Endothelial cell of umbilical vein (primary cell): ENCODE results near the gene PPFIBP2. TPM values are rescaled to one million over a fixed set of nuclear protein-coding genes. Genes with fewer than 3 reads are reported as not detected.

ENCODE experiments used
- BruUV-seq: library from RNA; stranded (reverse); fragments of 400-500 nt; replicated peaks from 2 replicates; lab custom pipeline; 2021; lab: Mats Ljungman, UMichigan
- CTCF ChIA-PET: fragments of 300-600, 350-600 bp; sonication (Branson Sonifier 250); formaldehyde crosslinking; loops from one replicate; lab custom pipeline; 2021; ENCODE audit warnings: antibody characterized with exemption, inconsistent platforms; lab: Charles Lee
- POLR2A ChIA-PET: fragments of 300-600, 350-600 bp; sonication (Branson Sonifier 250); formaldehyde crosslinking; loops from one replicate; lab custom pipeline; 2021; ENCODE audit warnings: antibody characterized with exemption, inconsistent platforms; lab: Charles Lee
- DNase-seq: peaks from one replicate; pipeline ENCODE4 v3.0.0-alpha.2; 2011; ENCODE audit warnings: low read depth, low spot score
- FAIRE-seq: peaks from 2 replicates; lab custom pipeline; 2011; peaks lifted over from hg19 to GRCh38; lab: Jason Lieb, UNC
- H2AFZ ChIP-seq: 2 replicates; pipeline ENCODE4 v1.6.0; 2012; ENCODE audit warnings: low read depth, low read length, control low read depth, inconsistent platforms
- H3K27ac ChIP-seq: 2 replicates; pipeline ENCODE4 v1.5.1; 2011; ENCODE audit warnings: low read depth, mild to moderate bottlenecking, control low read depth, low read length, moderate library complexity; ENCODE audit not compliant: insufficient read depth
- H3K27me3 ChIP-seq, 2 experiments: 2 replicates each; pipeline versions ENCODE4 v1.6.0 to v1.6.1; 2011; ENCODE audit warnings: low read length in 2 of 2, mixed read lengths in 1 of 2; ENCODE audit not compliant: control insufficient read depth in 2 of 2, insufficient read depth in 2 of 2
- H3K36me3 ChIP-seq, 2 experiments: 2 replicates in 1 of 2; 3 replicates in 1 of 2; pipeline ENCODE4 v1.5.1; 2011; ENCODE audit warnings: low read length in 2 of 2, mild to moderate bottlenecking in 1 of 2, moderate library complexity in 1 of 2; ENCODE audit not compliant: control insufficient read depth in 2 of 2, insufficient read depth in 2 of 2; ENCODE audit errors: extremely low read depth in 1 of 2
- H3K4me1 ChIP-seq: 3 replicates; pipeline ENCODE4 v1.5.1; 2011; ENCODE audit warnings: mild to moderate bottlenecking, low read length; ENCODE audit not compliant: control insufficient read depth, insufficient read depth; ENCODE audit errors: extremely low read depth
- H3K4me2 ChIP-seq: 2 replicates; pipeline ENCODE4 v1.6.1; 2011; ENCODE audit warnings: low read length, control low read depth, mixed read lengths; ENCODE audit not compliant: insufficient read depth
- H3K4me3 ChIP-seq, 3 experiments: fragments of 200-600 bp in 1 of 3; sonication (generic), shearing (Covaris generic) in 1 of 3; replicated peaks in 1 of 3; 2 replicates each; pipeline ENCODE4 v1.5.1; 2011 to 2016; ENCODE audit warnings: control low read depth in 3 of 3, low read length in 3 of 3, mild to moderate bottlenecking in 2 of 3, inconsistent platforms in 1 of 3, low read depth in 1 of 3, moderate library complexity in 1 of 3; ENCODE audit not compliant: insufficient read depth in 1 of 3
- H3K79me2 ChIP-seq: 2 replicates; pipeline ENCODE4 v1.6.0; 2012; ENCODE audit warnings: low read length, inconsistent platforms; ENCODE audit not compliant: control insufficient read depth, insufficient read depth
- H3K9ac ChIP-seq: replicated peaks from 2 replicates; pipeline ENCODE3; 2011; ENCODE audit warnings: low read length, control low read depth; ENCODE audit not compliant: insufficient read depth; ENCODE audit errors: extremely low read depth
- H3K9me1 ChIP-seq: replicated peaks from 3 replicates; pipeline ENCODE4 v1.6.0; 2011; ENCODE audit warnings: mild to moderate bottlenecking, low read length; ENCODE audit not compliant: control insufficient read depth, insufficient read depth; ENCODE audit errors: extremely low read depth
- H3K9me3 ChIP-seq: replicated peaks from 2 replicates; pipeline ENCODE4 v1.5.1; 2012; ENCODE audit warnings: low read length, inconsistent platforms; ENCODE audit not compliant: control insufficient read depth, insufficient read depth
- H4K20me1 ChIP-seq: replicated peaks from 2 replicates; pipeline ENCODE3; 2011; ENCODE audit warnings: mild to moderate bottlenecking, low read length; ENCODE audit not compliant: control insufficient read depth, insufficient read depth; ENCODE audit errors: extremely low read depth
- CTCF ChIP-seq, 2 donors: IDR thresholded peaks; 1 replicate in 1 of 2; 2 replicates in 1 of 2; pipeline ENCODE4 v1.5.1; 2011; ENCODE audit warnings: low read length in 2 of 2, mild to moderate bottlenecking in 2 of 2, moderate library complexity in 2 of 2, control low read depth in 1 of 2, inconsistent platforms in 1 of 2, low read depth in 1 of 2; ENCODE audit not compliant: insufficient read depth in 1 of 2; ENCODE audit errors: extremely low read depth in 1 of 2
- EZH2 ChIP-seq: IDR thresholded peaks from 2 replicates; pipeline ENCODE4 v1.6.1; 2012; ENCODE audit warnings: borderline replicate concordance, low read depth, mild to moderate bottlenecking, moderate library complexity, low read length, inconsistent platforms; ENCODE audit not compliant: severe bottlenecking
- FOS ChIP-seq: IDR thresholded peaks from 2 replicates; pipeline ENCODE4 v1.6.1; 2011; ENCODE audit warnings: mild to moderate bottlenecking, low read length, moderate library complexity, borderline replicate concordance; ENCODE audit not compliant: insufficient read depth
- GATA2 ChIP-seq: IDR thresholded peaks from 2 replicates; pipeline ENCODE4 v1.7.0; 2011; ENCODE audit warnings: low read depth, mild to moderate bottlenecking, moderate library complexity, mixed read lengths, low read length; ENCODE audit not compliant: insufficient read length, insufficient read depth
- JUN ChIP-seq: IDR thresholded peaks from 2 replicates; pipeline ENCODE4 v1.6.1; 2011; ENCODE audit warnings: borderline replicate concordance, low read depth; ENCODE audit not compliant: insufficient read length, insufficient read depth
- MAX ChIP-seq: IDR thresholded peaks from 2 replicates; pipeline ENCODE4 v1.6.1; 2011; ENCODE audit not compliant: insufficient read depth, insufficient read length
- MYC ChIP-seq: IDR thresholded peaks from one replicate; pipeline ENCODE4 v1.6.1; 2011; ENCODE audit warnings: mild to moderate bottlenecking, low read depth, low read length
- POLR2A ChIP-seq: IDR thresholded peaks from 2 replicates; pipeline ENCODE4 v1.6.1; 2012; ENCODE audit warnings: low read depth, mild to moderate bottlenecking, control low read depth, low read length
- POLR2AphosphoS5 ChIP-seq: IDR thresholded peaks from 2 replicates; pipeline ENCODE4 v1.6.1; 2012; ENCODE audit warnings: low read depth, mild to moderate bottlenecking, control low read depth, low read length, moderate library complexity; ENCODE audit not compliant: insufficient read depth
- dilution Hi-C: fragments of 300-500 bp; cut with MboI; formaldehyde crosslinking; loops from one replicate; pipeline ENCODE4 v1.15.0; 2019; ENCODE audit warnings: low sequenced_read_pairs; ENCODE audit not compliant: extremely low pct_ligation_motif_present
- intact Hi-C: fragments of 100-400 bp; cut with micrococcal nuclease; formaldehyde crosslinking; loops from one replicate; pipeline ENCODE4 v1.10.0; 2022
- polyA plus RNA-seq, 4 experiments: library from polyadenylated mRNA; depleted of rRNA in 3 of 4; stranded (reverse) in 3 of 4; unstranded in 1 of 4; fragments of >200 nt; gene quantifications; 2 replicates each; pipeline versions ENCODE4 v1.2.1 to v1.2.3, GENCODE V29; 2011 to 2012; ENCODE audit warnings: missing spikeins in 1 of 4
- total RNA-seq: library from RNA; stranded (reverse); gene quantifications from 2 replicates; pipeline ENCODE4 v1.2.3, GENCODE V29; 2021

Gene PPFIBP2
- total and polyA plus RNA-seq, 2 donors (not counting 3 experiments of a cell fraction or from before 2014, with no cell fraction given) = 1.3 to 4.0 TPM

DNA sequence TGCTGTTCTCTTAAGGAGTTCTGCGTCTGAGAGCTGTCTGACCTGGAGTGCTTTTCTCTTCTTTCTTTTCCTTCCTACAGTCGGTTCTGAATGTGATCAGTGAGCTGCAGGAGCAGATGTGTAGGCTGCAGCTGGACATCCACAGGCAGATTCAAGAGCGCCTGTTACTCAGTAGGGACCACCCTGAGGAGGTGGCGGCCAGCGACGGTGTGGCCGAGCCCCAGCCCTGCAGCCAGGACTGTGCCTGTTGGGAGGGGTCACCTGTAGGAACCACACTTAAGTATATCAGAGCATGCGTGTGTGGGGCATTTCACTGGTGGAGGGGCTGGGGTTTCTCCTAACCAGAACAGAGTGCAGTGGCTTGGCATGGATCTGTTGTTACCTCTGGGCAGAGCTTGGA lies 103.2 kb downstream of the PPFIBP2 start:
- TF ChIP-seq POLR2A (no peak), EZH2 (no peak), POLR2AphosphoS5 (no peak), FOS (no peak), CTCF (IDR thresholded peaks at IDR 0.05; ENCODE audit: extremely low read depth in 1 of 2, insufficient read depth in 1 of 2, low read depth in 1 of 2, low read length in 2 of 2) (no peak), MAX (no peak), MYC (no peak), JUN (no peak), GATA2 (no peak)
- BruUV-seq = no TSS peak
- intact Hi-C loops = no loop called here
- CTCF ChIA-PET = no interaction called here
- H3K4me1 ChIP-seq = no peaks in the 10 kb centered on the region
- DNase-seq (no peak), FAIRE-seq (no peak)
- no peaks in the 10 kb centered on the region for H3K9me3 ChIP-seq
- no peak overlapping the region for H3K4me2 ChIP-seq
- H3K9ac ChIP-seq = no peak overlapping the region
- H3K27me3 ChIP-seq = no peaks in the 10 kb centered on the region
- H3K79me2 ChIP-seq = no peaks in the 10 kb centered on the region
- POLR2A ChIA-PET = no interaction called here
- no peaks in the 10 kb centered on the region for H3K36me3 ChIP-seq
- no peak overlapping the region for H2AFZ ChIP-seq
- no peak overlapping the region for H3K27ac ChIP-seq
- dilution Hi-C loops = no loop called here
- H4K20me1 ChIP-seq = no peaks in the 10 kb centered on the region
- no peak overlapping the region for H3K4me3 ChIP-seq
- no peaks in the 10 kb centered on the region for H3K9me1 ChIP-seq
